ENCODE measurements around the gene MAB21L3. TPM values are rescaled to one million over a fixed set of nuclear protein-coding genes. Genes with fewer than 3 reads are reported as not detected.
A peak's percentile ranks its signal among the peaks of the same experiment; 100 is the strongest.

MAB21L3 gene
- total RNA-seq, 1 donor from 2014 or later: not detected

DNA sequence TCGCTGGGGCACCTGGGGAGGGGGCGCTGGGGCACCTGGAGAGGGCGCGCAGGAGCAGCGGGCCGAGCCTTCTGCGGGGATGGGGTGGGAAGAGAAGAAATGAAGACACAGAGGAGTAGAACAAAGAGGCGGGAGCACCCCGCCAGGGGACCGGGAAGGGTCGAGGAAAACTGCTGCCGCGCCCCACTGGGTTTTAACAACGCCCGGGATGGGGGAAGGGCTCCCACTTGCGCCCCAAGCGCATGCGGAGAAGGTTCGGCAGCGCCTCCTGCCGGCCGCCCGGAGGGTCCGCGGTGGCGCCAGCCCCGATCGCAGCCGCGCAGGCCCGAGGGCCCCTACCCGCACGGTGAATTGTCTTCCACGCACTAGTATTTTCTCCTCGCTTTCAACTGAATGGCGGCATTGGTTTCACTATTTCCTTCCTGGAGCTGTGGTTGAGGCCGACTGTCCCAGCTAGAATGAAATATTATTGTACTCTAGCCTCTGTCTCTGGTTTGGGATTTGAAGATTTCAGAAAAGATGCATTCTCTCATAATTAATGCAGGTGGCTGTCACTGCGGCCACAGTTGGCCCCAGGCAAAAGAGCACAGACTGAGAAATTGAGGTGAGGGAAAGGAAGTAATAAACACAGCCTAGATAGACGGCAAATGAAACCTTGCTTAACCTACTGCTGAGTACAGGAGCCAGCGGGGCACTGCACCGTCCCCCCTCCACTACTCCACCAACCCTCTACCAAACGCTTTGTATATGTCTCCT, 57.3 kb downstream of the MAB21L3 start:
- Histone ChIP-seq H3K9ac (ENCODE audit: low read depth in 1 of 3, low read length in 3 of 3) (peak overlapping the region; percentile 61 to 79 (median 66)), H3K4me1 (ENCODE audit: control insufficient read depth in 3 of 3, insufficient read depth in 3 of 3, low read length in 3 of 3) (peaks cover 16 to 35% (median 33%) of the 10 kb centered on the region in 3 donors), H3K36me3 (ENCODE audit: control insufficient read depth in 3 of 3, insufficient read depth in 3 of 3, low read length in 3 of 3) (no peaks in the 10 kb centered on the region), H3K4me3 (ENCODE audit: low read length in 3 of 3) (peak overlapping the region; percentile 61 to 77 (median 68)), H3K9me3 (ENCODE audit: control insufficient read depth in 3 of 3, low read length in 3 of 3) (no peaks in the 10 kb centered on the region), H3K27me3 (ENCODE audit: control insufficient read depth in 3 of 3, insufficient read depth in 3 of 3, low read length in 3 of 3) (no peaks in the 10 kb centered on the region), H3K27ac (ENCODE audit: low read depth, low read length) (peak overlapping the region; percentile 64)

DNA sequence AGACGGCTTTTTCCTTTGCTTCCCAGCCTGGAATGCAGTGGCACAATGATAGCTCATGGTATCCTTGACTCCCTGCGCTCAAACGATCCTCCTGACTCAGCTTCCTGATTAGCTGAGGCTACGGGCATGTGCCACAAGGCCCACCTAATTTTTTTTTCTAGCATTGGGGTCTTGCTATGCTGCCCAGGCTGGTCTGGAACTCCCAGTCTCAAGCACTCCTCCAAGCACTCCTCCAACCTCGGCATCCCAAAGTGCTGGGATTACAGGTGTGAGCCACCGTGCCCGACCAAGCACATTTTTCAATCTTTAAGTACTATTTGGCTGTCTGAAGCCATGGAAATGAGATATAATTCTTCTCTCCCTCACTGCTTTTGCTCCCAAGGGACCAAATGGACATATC, 58.7 kb downstream of the MAB21L3 start:
- no peak overlapping the region for H3K27ac ChIP-seq (ENCODE audit: low read depth, low read length)
- no peaks in the 10 kb centered on the region for H3K36me3 ChIP-seq (ENCODE audit: control insufficient read depth in 3 of 3, insufficient read depth in 3 of 3, low read length in 3 of 3)
- peaks cover 16 to 35% (median 29%) of the 10 kb centered on the region in 3 donors for H3K4me1 ChIP-seq (ENCODE audit: control insufficient read depth in 3 of 3, insufficient read depth in 3 of 3, low read length in 3 of 3)
- H3K9me3 ChIP-seq (ENCODE audit: control insufficient read depth in 3 of 3, low read length in 3 of 3): no peaks in the 10 kb centered on the region
- no peak overlapping the region for H3K9ac ChIP-seq (ENCODE audit: low read depth in 1 of 3, low read length in 3 of 3)
- no peaks in the 10 kb centered on the region for H3K27me3 ChIP-seq (ENCODE audit: control insufficient read depth in 3 of 3, insufficient read depth in 3 of 3, low read length in 3 of 3)
- H3K4me3 ChIP-seq (ENCODE audit: low read length in 3 of 3): no peak overlapping the region

DNA sequence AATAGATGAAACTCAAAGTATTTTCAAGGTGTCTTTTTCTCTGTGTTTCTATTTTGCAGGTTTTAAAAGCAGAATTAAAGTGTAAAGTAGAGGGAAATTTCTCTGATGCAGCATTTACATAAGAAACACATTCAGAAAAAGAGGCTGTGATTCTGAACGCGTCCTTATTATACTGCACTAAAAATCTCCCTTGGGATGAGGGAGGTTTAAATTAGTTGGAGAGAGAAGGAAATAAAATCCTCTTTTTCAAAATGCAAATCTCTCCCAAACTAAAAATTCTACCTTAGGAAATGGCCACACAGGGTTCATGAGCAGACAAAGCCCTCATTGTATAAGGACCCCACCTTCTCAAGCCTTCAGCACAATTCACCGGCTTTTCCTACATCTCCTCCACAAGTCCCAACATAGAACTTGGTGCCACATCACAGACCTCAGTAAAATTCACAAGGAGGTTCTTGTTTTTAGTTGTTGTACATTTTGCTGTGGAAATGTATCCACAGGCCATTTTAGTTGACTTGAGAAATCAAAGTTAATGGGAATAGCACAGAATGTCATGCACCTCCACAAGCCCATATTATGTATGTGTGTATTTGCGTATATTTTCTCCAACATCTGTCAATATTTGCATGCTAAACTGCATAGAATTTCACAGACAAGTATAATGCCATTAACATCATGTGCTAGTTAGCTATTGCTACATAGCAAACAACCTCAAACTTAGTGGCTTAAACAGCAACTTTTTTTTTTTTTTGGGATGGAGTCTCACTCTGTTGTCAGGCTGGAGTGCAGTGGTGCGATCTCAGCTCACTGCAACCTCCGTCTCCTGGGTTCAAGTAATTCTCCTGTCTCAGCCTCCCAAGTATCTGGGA, 59.8 kb downstream of the MAB21L3 start:
- H3K9ac ChIP-seq (ENCODE audit: low read depth in 1 of 3, low read length in 3 of 3): no peak overlapping the region
- H3K4me1 ChIP-seq (ENCODE audit: control insufficient read depth in 3 of 3, insufficient read depth in 3 of 3, low read length in 3 of 3): peaks cover 10 to 25% (median 19%) of the 10 kb centered on the region in 3 donors
- no peaks in the 10 kb centered on the region for H3K27me3 ChIP-seq (ENCODE audit: control insufficient read depth in 3 of 3, insufficient read depth in 3 of 3, low read length in 3 of 3)
- no peaks in the 10 kb centered on the region for H3K36me3 ChIP-seq (ENCODE audit: control insufficient read depth in 3 of 3, insufficient read depth in 3 of 3, low read length in 3 of 3)
- H3K27ac ChIP-seq (ENCODE audit: low read depth, low read length): no peak overlapping the region
- H3K9me3 ChIP-seq (ENCODE audit: control insufficient read depth in 3 of 3, low read length in 3 of 3): no peaks in the 10 kb centered on the region
- no peak overlapping the region for H3K4me3 ChIP-seq (ENCODE audit: low read length in 3 of 3)

DNA sequence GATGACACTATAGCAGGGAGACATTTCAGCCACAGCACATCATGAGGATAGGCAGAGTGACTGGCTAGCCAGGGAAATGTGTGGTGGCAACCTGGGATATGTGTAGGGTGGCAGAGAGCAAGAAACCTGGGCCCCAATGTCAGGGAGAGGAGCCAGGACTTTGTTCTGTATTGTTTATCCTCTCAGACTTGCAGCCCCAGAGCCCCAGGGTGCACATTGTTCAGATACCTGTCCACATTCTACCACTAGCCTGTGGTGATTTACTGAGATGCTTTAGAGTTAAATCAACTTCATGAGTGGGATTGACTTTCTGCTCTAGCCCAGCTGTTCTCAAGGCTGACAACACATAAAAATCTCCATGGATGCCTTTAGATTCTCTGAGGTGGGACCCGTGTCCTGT, 61.5 kb downstream of the MAB21L3 start:
- no peaks in the 10 kb centered on the region for H3K36me3 ChIP-seq (ENCODE audit: control insufficient read depth in 3 of 3, insufficient read depth in 3 of 3, low read length in 3 of 3)
- no peak overlapping the region for H3K9ac ChIP-seq (ENCODE audit: low read depth in 1 of 3, low read length in 3 of 3)
- H3K4me1 ChIP-seq (ENCODE audit: control insufficient read depth in 3 of 3, insufficient read depth in 3 of 3, low read length in 3 of 3): peaks cover 4 to 13% (median 11%) of the 10 kb centered on the region in 3 donors
- H3K27ac ChIP-seq (ENCODE audit: low read depth, low read length): no peak overlapping the region
- no peaks in the 10 kb centered on the region for H3K9me3 ChIP-seq (ENCODE audit: control insufficient read depth in 3 of 3, low read length in 3 of 3)
- no peak overlapping the region for H3K4me3 ChIP-seq (ENCODE audit: low read length in 3 of 3)
- H3K27me3 ChIP-seq (ENCODE audit: control insufficient read depth in 3 of 3, insufficient read depth in 3 of 3, low read length in 3 of 3): no peaks in the 10 kb centered on the region

DNA sequence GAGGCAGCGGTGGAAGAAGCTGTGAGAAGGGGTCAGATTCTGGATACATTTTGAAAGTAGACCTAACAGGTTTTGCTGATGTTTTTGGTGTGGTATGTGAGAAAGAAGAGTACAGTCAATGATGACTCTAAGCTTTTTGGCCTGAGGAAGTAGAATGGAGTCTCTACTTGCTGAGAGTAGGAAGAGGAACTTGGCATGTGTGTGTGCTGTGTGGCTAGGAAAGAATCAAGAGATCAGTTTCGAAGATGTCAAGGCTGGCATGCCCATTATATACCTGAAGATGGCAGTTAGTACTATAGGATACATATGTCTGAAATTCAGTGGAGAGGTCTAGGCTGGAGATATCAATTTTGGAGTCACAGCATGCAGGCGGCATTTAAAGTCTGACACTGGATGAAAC, 64.4 kb downstream of the MAB21L3 start:
- Histone ChIP-seq H3K36me3 (ENCODE audit: control insufficient read depth in 3 of 3, insufficient read depth in 3 of 3, low read length in 3 of 3) (no peaks in the 10 kb centered on the region), H3K27ac (ENCODE audit: low read depth, low read length) (no peak overlapping the region)

DNA sequence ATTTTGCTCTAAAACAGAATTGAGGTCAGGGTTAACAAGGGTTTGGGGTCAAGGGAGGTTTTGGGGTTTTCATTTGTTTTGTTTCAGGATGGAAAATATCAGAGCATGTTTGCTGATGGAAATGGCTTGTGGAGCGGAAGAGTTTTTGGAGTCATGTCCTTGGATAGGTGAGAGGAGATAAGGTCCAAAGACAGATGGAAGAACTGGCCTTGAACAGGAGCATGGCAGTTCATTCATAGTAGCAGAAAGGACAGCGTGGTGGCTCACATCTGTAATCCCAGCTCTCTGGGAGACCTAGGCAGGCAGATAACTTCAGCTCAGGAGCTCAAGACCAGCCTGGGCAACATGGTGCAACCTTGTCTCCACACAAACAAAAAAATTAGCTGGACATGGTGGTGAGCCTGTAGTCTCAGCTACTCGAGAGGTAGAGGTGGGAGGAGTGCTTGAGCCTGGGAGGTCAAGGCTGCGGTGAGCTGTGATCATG, 65.1 kb downstream of the MAB21L3 start:
- Histone ChIP-seq H3K27ac (ENCODE audit: low read depth, low read length) (no peak overlapping the region), H3K27me3 (ENCODE audit: control insufficient read depth in 3 of 3, insufficient read depth in 3 of 3, low read length in 3 of 3) (no peaks in the 10 kb centered on the region), H3K4me3 (ENCODE audit: low read length in 3 of 3) (no peak overlapping the region), H3K4me1 (ENCODE audit: control insufficient read depth in 3 of 3, insufficient read depth in 3 of 3, low read length in 3 of 3) (no peaks in the 10 kb centered on the region), H3K36me3 (ENCODE audit: control insufficient read depth in 3 of 3, insufficient read depth in 3 of 3, low read length in 3 of 3) (no peaks in the 10 kb centered on the region), H3K9me3 (ENCODE audit: control insufficient read depth in 3 of 3, low read length in 3 of 3) (no peaks in the 10 kb centered on the region), H3K9ac (ENCODE audit: low read depth in 1 of 3, low read length in 3 of 3) (no peak overlapping the region)

More for the DNA sequence above, 64.4 kb downstream of the MAB21L3 start:
- no peaks in the 10 kb centered on the region for H3K4me1 ChIP-seq (ENCODE audit: control insufficient read depth in 3 of 3, insufficient read depth in 3 of 3, low read length in 3 of 3)
- H3K9ac ChIP-seq (ENCODE audit: low read depth in 1 of 3, low read length in 3 of 3): no peak overlapping the region
- H3K27me3 ChIP-seq (ENCODE audit: control insufficient read depth in 3 of 3, insufficient read depth in 3 of 3, low read length in 3 of 3): no peaks in the 10 kb centered on the region
- H3K4me3 ChIP-seq (ENCODE audit: low read length in 3 of 3): no peak overlapping the region
- no peaks in the 10 kb centered on the region for H3K9me3 ChIP-seq (ENCODE audit: control insufficient read depth in 3 of 3, low read length in 3 of 3)

DNA sequence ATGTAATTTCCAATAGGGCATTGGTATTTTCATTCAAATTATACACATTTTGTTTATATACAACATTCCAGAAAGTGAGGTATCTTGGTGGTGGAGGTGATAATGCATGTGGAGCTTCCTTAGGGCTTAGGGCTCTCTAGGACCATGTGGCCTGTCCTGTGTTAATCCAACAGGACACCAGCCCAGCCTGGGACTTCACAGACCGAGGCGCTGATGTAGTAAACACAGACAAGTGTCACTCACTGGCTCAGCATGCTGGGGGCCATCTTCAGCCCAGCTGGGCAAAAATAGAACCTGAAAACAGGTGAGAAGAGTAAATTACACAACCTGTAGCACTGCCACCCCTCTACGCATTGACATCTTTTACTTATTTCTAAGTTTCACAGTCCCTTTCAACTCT, 66.7 kb downstream of the MAB21L3 start:
- peaks cover 0 to 4% (median 0%) of the 10 kb centered on the region in 3 donors for H3K4me1 ChIP-seq (ENCODE audit: control insufficient read depth in 3 of 3, insufficient read depth in 3 of 3, low read length in 3 of 3)
- no peaks in the 10 kb centered on the region for H3K9me3 ChIP-seq (ENCODE audit: control insufficient read depth in 3 of 3, low read length in 3 of 3)
- H3K27me3 ChIP-seq (ENCODE audit: control insufficient read depth in 3 of 3, insufficient read depth in 3 of 3, low read length in 3 of 3): no peaks in the 10 kb centered on the region
- no peaks in the 10 kb centered on the region for H3K36me3 ChIP-seq (ENCODE audit: control insufficient read depth in 3 of 3, insufficient read depth in 3 of 3, low read length in 3 of 3)
- H3K4me3 ChIP-seq (ENCODE audit: low read length in 3 of 3): no peak overlapping the region
- no peak overlapping the region for H3K27ac ChIP-seq (ENCODE audit: low read depth, low read length)
- H3K9ac ChIP-seq (ENCODE audit: low read depth in 1 of 3, low read length in 3 of 3): no peak overlapping the region

DNA sequence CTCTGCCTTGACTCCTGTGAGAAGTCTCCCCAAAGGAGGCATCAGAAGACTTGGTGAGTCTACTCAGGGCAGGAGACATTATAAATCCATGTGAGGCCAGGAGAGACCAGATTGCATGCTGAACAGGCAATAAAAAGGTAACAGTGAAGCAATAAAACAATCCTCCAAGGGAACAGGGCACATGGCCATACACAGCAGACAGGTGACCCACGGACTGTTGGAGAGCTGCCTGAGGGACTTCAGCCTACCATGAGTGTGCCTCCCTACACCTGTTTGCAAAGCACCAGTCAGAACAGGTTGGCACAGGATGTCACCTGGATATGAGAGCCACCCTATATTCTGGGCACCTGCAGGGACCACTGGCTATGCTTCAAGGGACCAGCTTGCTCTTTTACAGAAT, 67.6 kb downstream of the MAB21L3 start:
- no peaks in the 10 kb centered on the region for H3K9me3 ChIP-seq (ENCODE audit: control insufficient read depth in 3 of 3, low read length in 3 of 3)

DNA sequence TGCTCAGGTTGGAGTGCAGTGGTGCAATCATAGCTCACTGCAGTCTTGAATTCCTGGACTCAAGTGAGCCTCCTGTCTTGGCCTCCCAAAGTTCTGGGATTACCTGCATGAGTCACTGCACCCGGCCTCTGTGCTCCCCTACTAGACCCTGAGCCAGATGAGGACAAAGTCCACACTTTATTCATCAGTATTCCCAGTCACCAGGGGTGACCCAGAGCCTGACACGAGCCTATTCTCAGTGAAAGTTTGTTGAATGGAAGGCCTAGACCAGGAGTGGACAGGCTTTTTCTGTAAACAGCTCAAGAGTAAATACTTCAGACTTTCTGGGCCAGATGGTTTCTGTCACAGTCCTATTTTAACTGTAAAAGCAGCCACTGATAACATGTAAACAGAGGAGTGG, 68.2 kb downstream of the MAB21L3 start:
- H3K4me1 ChIP-seq (ENCODE audit: control insufficient read depth in 3 of 3, insufficient read depth in 3 of 3, low read length in 3 of 3): peaks cover 0 to 4% (median 0%) of the 10 kb centered on the region in 3 donors
- no peak overlapping the region for H3K27ac ChIP-seq (ENCODE audit: low read depth, low read length)

More for the DNA sequence above, 67.6 kb downstream of the MAB21L3 start:
- H3K27ac ChIP-seq (ENCODE audit: low read depth, low read length): no peak overlapping the region
- no peak overlapping the region for H3K9ac ChIP-seq (ENCODE audit: low read depth in 1 of 3, low read length in 3 of 3)
- H3K36me3 ChIP-seq (ENCODE audit: control insufficient read depth in 3 of 3, insufficient read depth in 3 of 3, low read length in 3 of 3): no peaks in the 10 kb centered on the region
- no peak overlapping the region for H3K4me3 ChIP-seq (ENCODE audit: low read length in 3 of 3)
- no peaks in the 10 kb centered on the region for H3K27me3 ChIP-seq (ENCODE audit: control insufficient read depth in 3 of 3, insufficient read depth in 3 of 3, low read length in 3 of 3)
- H3K4me1 ChIP-seq (ENCODE audit: control insufficient read depth in 3 of 3, insufficient read depth in 3 of 3, low read length in 3 of 3): peaks cover 0 to 4% (median 0%) of the 10 kb centered on the region in 3 donors

DNA sequence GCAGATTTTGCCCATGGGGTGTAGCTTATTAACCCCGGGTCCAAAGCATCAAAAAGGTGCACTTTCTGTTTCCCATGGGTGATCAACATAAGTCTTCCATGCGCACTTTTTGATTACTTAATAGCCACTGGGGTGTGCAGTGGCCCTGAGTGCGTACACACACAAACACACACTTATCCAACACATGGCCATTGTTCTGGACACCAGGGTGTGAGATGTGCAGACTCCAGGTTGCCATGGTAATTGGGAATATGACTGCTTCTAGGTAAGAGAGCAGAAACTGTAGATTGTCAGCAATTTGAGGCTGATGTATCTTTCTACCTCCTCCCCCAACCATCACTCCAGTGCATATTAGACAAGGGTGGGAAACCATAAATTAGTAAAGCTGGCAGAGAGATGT, 68.8 kb downstream of the MAB21L3 start:
- Histone ChIP-seq H3K36me3 (ENCODE audit: control insufficient read depth in 3 of 3, insufficient read depth in 3 of 3, low read length in 3 of 3) (no peaks in the 10 kb centered on the region), H3K27me3 (ENCODE audit: control insufficient read depth in 3 of 3, insufficient read depth in 3 of 3, low read length in 3 of 3) (no peaks in the 10 kb centered on the region), H3K4me3 (ENCODE audit: low read length in 3 of 3) (no peak overlapping the region), H3K9me3 (ENCODE audit: control insufficient read depth in 3 of 3, low read length in 3 of 3) (no peaks in the 10 kb centered on the region), H3K27ac (ENCODE audit: low read depth, low read length) (no peak overlapping the region), H3K4me1 (ENCODE audit: control insufficient read depth in 3 of 3, insufficient read depth in 3 of 3, low read length in 3 of 3) (peaks cover 0 to 4% (median 0%) of the 10 kb centered on the region in 3 donors), H3K9ac (ENCODE audit: low read depth in 1 of 3, low read length in 3 of 3) (no peak overlapping the region)

More for the DNA sequence above, 68.2 kb downstream of the MAB21L3 start:
- H3K4me3 ChIP-seq (ENCODE audit: low read length in 3 of 3): no peak overlapping the region
- H3K9me3 ChIP-seq (ENCODE audit: control insufficient read depth in 3 of 3, low read length in 3 of 3): no peaks in the 10 kb centered on the region
- H3K9ac ChIP-seq (ENCODE audit: low read depth in 1 of 3, low read length in 3 of 3): no peak overlapping the region
- no peaks in the 10 kb centered on the region for H3K36me3 ChIP-seq (ENCODE audit: control insufficient read depth in 3 of 3, insufficient read depth in 3 of 3, low read length in 3 of 3)
- H3K27me3 ChIP-seq (ENCODE audit: control insufficient read depth in 3 of 3, insufficient read depth in 3 of 3, low read length in 3 of 3): no peaks in the 10 kb centered on the region

Measured in skeletal muscle tissue (tissue), 4 donors.